ENCODE results near the gene MAPK1. TPM values are rescaled to one million over a fixed set of nuclear protein-coding genes. Genes with fewer than 3 reads are reported as not detected.

MAPK1 gene
- total and polyA plus RNA-seq, 2 donors: 22.2 to 71.1 TPM

DNA sequence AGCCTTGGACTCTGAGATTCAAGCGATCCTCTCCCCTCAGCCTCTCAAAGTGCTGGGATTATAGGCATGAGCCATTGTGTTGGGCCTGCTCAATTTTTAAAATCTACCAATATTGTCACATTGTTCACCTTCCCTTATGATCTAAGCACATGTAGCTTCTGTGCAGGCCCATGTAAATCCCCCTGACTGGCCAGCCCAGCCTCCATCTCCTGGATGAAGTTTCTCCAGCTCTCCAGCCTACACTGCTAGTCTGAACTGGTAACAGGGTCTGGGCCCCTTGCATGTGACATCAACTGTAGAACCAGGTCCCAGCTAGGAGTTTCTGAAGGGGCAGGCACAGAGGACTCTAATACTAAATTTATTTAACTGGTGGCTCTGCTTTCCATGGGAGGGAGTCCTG is 99.0 kb downstream of the MAPK1 start:
- H3K36me3 ChIP-seq (ENCODE audit: control insufficient read depth in 2 of 2, insufficient read depth in 2 of 2, low read length in 1 of 2): peaks cover 80 to 91% of the 10 kb centered on the region in 2 donors
- no peak for DNase-seq (ENCODE audit: low read depth in 6 of 9, low spot score in 9 of 9)
- H3K9me3 ChIP-seq (ENCODE audit: control insufficient read depth in 2 of 2, insufficient read depth in 1 of 2, low read length in 1 of 2): no peaks in the 10 kb centered on the region
- no peak overlapping the region for H3K4me3 ChIP-seq (ENCODE audit: low read length in 2 of 2)
- no peak overlapping the region for H3K27ac ChIP-seq (ENCODE audit: low read depth in 1 of 2, low read length in 1 of 2)
- 99% methylated on average over 1 of the region's 1 CpG for WGBS
- H3K27me3 ChIP-seq (ENCODE audit: control insufficient read depth in 2 of 2, insufficient read depth in 1 of 2, low read length in 1 of 2): no peaks in the 10 kb centered on the region
- peaks cover 6 to 48% of the 10 kb centered on the region in 2 donors for H3K4me1 ChIP-seq (ENCODE audit: control insufficient read depth in 2 of 2, insufficient read depth in 2 of 2, low read length in 2 of 2)

DNA sequence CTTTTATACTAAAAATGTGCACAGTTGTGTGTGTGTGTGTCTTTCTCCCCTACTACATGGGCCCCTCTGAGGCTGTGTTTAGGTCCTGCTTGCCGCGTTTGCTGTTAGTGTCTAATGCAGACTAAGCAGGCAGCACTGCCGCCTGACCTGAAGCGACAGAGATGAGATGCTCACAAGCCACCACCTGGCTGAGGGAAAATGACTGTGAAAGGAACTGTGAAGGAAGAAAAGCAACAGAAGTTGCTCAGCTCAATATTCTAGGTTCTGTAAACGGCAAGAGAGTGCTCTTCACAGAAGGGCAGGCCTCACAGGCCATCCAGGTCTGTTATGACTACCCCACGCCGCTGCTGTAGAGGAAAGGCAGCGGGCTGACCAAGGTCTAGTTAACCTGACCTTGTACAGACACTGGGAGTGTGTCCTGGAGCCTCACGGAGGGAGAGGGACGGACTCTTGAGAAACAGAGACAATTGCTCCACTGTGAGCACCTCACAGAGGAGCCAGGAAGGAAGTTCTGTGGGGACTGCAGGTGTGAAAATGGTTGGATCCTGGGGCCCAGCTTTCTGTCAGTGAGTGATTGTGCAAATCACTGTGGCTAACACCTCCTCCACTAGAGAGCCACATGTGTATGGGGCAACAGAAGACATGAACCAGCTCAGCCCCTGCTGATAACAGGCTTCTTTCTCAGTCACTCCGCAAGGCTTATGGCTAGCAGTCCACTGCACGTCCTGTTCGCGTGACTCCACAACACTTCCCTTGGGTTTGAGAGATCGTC is 100.6 kb downstream of the MAPK1 start:
- Histone ChIP-seq H3K4me1 (ENCODE audit: control insufficient read depth in 2 of 2, insufficient read depth in 2 of 2, low read length in 2 of 2) (peaks cover 6 to 48% of the 10 kb centered on the region in 2 donors), H3K9me3 (ENCODE audit: control insufficient read depth in 2 of 2, insufficient read depth in 1 of 2, low read length in 1 of 2) (no peaks in the 10 kb centered on the region), H3K4me3 (ENCODE audit: low read length in 2 of 2) (no peak overlapping the region), H3K36me3 (ENCODE audit: control insufficient read depth in 2 of 2, insufficient read depth in 2 of 2, low read length in 1 of 2) (peaks cover 85 to 95% of the 10 kb centered on the region in 2 donors), H3K27ac (ENCODE audit: low read depth in 1 of 2, low read length in 1 of 2) (peak overlapping the region in 1 of 2 donors; percentile 85), H3K27me3 (ENCODE audit: control insufficient read depth in 2 of 2, insufficient read depth in 1 of 2, low read length in 1 of 2) (no peaks in the 10 kb centered on the region)
- DNase-seq (ENCODE audit: low read depth in 6 of 9, low spot score in 9 of 9): peak in 4 of 9 donors; percentile 28 to 69 (median 36)
- 54% methylated on average over 15 of the region's 15 CpGs for WGBS

DNA sequence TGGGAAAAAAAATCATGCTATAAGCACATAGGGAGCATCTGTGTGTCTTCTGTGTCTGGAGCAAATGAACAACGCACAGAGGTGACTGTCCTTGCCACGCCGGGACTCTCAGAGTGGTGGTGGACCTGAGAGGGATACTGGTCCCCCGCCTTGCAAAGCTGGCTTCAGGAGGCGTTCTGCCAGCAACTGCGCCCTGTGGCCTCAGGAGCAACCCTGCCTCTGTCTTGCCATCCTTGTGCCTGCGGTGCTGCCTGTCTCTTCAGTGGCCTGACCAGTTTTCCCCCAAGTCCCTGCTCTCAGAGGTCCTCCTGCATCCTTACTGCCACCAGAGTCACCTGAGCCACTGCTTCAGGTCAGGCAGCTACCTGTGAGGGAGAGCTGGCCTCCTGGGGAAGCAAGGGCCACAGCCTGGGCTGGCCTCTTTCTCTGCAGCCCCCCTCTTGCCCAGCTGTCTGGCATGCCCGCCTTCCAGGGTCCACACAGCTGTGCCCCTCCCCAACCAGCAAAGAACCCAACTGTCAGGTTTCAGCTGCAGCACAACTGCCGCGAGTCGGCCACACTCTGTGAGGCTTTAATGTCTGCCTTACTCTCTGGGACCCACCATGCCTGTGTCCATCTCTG is 101.4 kb downstream of the MAPK1 start:
- no peak overlapping the region for H3K4me3 ChIP-seq (ENCODE audit: low read length in 2 of 2)
- WGBS: 71% methylated on average over 11 of the region's 11 CpGs

DNA sequence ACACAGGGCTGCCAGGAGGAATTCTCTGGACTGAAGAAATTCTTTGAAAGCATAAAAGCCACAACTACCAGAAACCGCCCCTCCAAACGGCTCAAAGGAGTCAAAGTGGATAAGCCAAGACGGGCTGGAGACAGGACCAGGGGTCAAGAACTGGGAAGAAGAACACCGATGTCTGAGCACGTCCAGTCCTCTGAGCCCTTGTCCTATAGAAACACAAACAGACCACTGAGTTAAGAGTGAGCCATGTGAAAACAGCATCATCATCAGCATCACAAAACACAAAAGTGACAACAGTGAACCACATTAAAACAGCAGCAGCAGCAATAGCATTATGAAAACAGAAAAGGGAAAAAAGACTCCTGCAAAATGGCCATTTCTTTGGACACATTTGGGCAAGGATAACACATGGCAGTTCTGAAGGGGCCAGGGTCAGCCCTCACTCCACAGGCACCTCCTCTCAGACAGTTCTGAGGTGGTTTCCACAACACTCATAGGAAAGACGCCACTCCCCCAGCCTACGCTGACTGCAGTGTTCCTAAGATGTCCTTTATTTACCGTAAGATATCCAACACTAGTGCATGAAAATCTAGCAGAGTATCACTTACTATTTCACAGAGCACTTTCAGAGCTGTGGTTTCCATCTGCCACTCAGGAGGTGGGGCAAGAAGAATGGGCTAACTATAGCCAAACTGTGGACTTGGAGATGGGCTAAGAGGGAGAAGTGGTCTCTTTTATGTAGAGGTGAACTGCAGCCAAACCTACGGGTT is 103.2 kb downstream of the MAPK1 start:
- Histone ChIP-seq H3K36me3 (ENCODE audit: control insufficient read depth in 2 of 2, insufficient read depth in 2 of 2, low read length in 1 of 2) (peaks cover 70 to 78% of the 10 kb centered on the region in 2 donors), H3K4me3 (ENCODE audit: low read length in 2 of 2) (no peak overlapping the region), H3K9me3 (ENCODE audit: control insufficient read depth in 2 of 2, insufficient read depth in 1 of 2, low read length in 1 of 2) (no peaks in the 10 kb centered on the region), H3K27me3 (ENCODE audit: control insufficient read depth in 2 of 2, insufficient read depth in 1 of 2, low read length in 1 of 2) (no peaks in the 10 kb centered on the region), H3K4me1 (ENCODE audit: control insufficient read depth in 2 of 2, insufficient read depth in 2 of 2, low read length in 2 of 2) (peaks cover 6 to 48% of the 10 kb centered on the region in 2 donors), H3K27ac (ENCODE audit: low read depth in 1 of 2, low read length in 1 of 2) (peak overlapping the region in 1 of 2 donors; percentile 8)
- 84% methylated on average over 9 of the region's 9 CpGs for WGBS
- no peak for DNase-seq (ENCODE audit: low read depth in 6 of 9, low spot score in 9 of 9)

More for the DNA sequence above, 101.4 kb downstream of the MAPK1 start:
- Histone ChIP-seq H3K27me3 (ENCODE audit: control insufficient read depth in 2 of 2, insufficient read depth in 1 of 2, low read length in 1 of 2) (no peaks in the 10 kb centered on the region), H3K36me3 (ENCODE audit: control insufficient read depth in 2 of 2, insufficient read depth in 2 of 2, low read length in 1 of 2) (peaks cover 83 to 93% of the 10 kb centered on the region in 2 donors), H3K9me3 (ENCODE audit: control insufficient read depth in 2 of 2, insufficient read depth in 1 of 2, low read length in 1 of 2) (no peaks in the 10 kb centered on the region), H3K4me1 (ENCODE audit: control insufficient read depth in 2 of 2, insufficient read depth in 2 of 2, low read length in 2 of 2) (peaks cover 6 to 48% of the 10 kb centered on the region in 2 donors), H3K27ac (ENCODE audit: low read depth in 1 of 2, low read length in 1 of 2) (peak overlapping the region in 1 of 2 donors; percentile 85)
- peak in 1 of 9 donors; percentile 41 for DNase-seq (ENCODE audit: low read depth in 6 of 9, low spot score in 9 of 9)

DNA sequence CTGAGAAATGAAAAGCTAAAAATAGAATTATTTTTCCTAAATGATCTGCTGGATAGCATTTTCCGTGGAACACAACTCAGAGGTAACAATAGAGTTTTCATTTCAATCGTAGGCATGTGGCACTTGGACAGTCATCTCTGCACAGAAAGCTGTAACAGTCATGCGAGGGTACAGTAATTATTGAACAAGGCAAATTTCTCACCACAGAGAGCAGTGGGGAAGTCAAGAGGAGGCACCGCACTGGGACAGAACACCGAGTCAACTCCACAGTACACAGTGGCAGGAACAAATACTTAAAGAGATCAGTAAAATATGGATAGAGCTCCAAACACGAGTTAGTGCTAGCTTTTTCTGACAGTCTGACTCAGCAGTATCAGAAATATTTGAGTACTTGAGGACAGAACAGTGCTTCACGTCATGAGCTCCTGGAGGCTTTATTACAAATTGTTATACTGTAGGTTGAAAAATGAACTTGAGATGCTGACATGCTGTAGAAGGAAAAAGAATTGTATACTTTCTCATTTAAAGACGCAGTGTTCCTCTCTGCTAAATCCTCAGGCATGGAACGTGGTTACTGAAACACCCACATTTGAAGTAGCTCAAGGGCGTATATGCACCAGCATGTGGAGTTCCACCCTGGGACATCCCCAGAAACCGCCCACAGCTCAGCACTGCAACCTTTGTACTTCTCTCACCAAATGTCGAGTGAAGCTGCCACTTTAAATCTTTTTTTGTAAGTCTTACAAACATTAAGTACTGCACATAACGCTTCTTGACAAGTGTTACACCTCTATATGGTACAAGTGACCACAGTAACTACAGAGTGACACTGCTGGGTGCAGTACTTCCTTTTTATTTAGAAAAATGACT is 104.5 kb downstream of the MAPK1 start:
- H3K27me3 ChIP-seq (ENCODE audit: control insufficient read depth in 2 of 2, insufficient read depth in 1 of 2, low read length in 1 of 2): no peaks in the 10 kb centered on the region
- no peak overlapping the region for H3K4me3 ChIP-seq (ENCODE audit: low read length in 2 of 2)
- H3K27ac ChIP-seq (ENCODE audit: low read depth in 1 of 2, low read length in 1 of 2): peak overlapping the region in 1 of 2 donors; percentile 9
- 86% methylated on average over 13 of the region's 13 CpGs for WGBS
- peak in 1 of 9 donors; percentile 35 for DNase-seq (ENCODE audit: low read depth in 6 of 9, low spot score in 9 of 9)
- H3K9me3 ChIP-seq (ENCODE audit: control insufficient read depth in 2 of 2, insufficient read depth in 1 of 2, low read length in 1 of 2): no peaks in the 10 kb centered on the region
- peaks cover 6 to 42% of the 10 kb centered on the region in 2 donors for H3K4me1 ChIP-seq (ENCODE audit: control insufficient read depth in 2 of 2, insufficient read depth in 2 of 2, low read length in 2 of 2)
- peaks cover 73 to 74% of the 10 kb centered on the region in 2 donors for H3K36me3 ChIP-seq (ENCODE audit: control insufficient read depth in 2 of 2, insufficient read depth in 2 of 2, low read length in 1 of 2)

DNA sequence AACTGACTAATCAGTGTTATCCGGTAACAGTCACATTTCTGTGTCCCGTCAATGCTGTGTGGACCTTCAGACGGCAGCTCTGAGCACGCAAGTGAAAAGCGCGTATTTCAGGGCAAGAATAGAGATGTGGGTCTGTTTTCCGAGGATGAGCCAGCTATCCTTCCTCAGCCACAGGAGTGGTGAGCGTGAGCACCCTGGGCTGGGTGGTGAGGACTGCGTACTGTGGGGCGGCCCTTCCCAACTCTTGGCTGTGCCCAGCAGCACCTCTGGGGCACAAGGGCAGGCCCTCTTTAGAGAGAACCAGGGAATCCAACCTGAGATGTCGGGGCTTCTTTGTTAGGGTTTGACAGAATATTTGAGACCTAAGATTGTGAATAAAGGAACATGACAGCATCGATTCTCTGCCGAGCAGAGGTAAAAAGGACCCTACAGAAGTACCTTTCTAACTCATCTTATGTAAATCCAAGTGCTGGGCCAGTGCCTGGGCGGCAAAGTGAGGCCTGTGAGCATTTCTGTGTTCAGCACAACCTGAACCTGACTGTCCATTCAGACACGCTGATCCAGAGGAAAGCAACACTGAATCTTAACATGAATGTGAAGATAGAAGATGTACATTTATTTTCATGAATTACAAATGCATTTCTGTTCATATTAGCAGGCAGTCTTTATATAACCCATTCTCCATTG is 105.3 kb downstream of the MAPK1 start:
- Histone ChIP-seq H3K27me3 (ENCODE audit: control insufficient read depth in 2 of 2, insufficient read depth in 1 of 2, low read length in 1 of 2) (no peaks in the 10 kb centered on the region), H3K27ac (ENCODE audit: low read depth in 1 of 2, low read length in 1 of 2) (no peak overlapping the region), H3K4me1 (ENCODE audit: control insufficient read depth in 2 of 2, insufficient read depth in 2 of 2, low read length in 2 of 2) (peaks cover 0 to 34% of the 10 kb centered on the region in 2 donors), H3K36me3 (ENCODE audit: control insufficient read depth in 2 of 2, insufficient read depth in 2 of 2, low read length in 1 of 2) (peaks cover 72 to 73% of the 10 kb centered on the region in 2 donors), H3K9me3 (ENCODE audit: control insufficient read depth in 2 of 2, insufficient read depth in 1 of 2, low read length in 1 of 2) (no peaks in the 10 kb centered on the region), H3K4me3 (ENCODE audit: low read length in 2 of 2) (no peak overlapping the region)
- no peak for DNase-seq (ENCODE audit: low read depth in 6 of 9, low spot score in 9 of 9)
- 99% methylated on average over 15 of the region's 15 CpGs for WGBS

DNA sequence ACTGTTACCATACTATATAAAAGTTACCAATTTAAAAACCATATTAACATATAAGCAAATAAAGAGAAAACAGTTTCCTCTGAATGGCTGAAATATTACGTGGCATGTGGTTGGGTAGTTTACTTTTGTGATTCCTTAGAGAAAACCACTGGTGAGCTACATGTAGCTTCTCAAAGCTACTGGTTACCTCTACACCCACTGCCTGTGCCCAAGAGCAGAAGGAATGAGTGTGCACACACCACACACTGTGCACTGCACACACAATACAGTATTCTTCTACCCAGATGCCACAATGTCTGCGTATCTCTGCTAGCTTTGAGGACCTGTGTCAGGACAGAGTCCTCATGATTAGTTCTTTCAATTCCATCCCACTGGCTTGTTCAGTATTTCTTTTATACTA is 106.4 kb downstream of the MAPK1 start:
- no peak for DNase-seq (ENCODE audit: low read depth in 6 of 9, low spot score in 9 of 9)
- H3K36me3 ChIP-seq (ENCODE audit: control insufficient read depth in 2 of 2, insufficient read depth in 2 of 2, low read length in 1 of 2): peaks cover 67 to 70% of the 10 kb centered on the region in 2 donors
- H3K27ac ChIP-seq (ENCODE audit: low read depth in 1 of 2, low read length in 1 of 2): no peak overlapping the region
- H3K4me1 ChIP-seq (ENCODE audit: control insufficient read depth in 2 of 2, insufficient read depth in 2 of 2, low read length in 2 of 2): peaks cover 0 to 24% of the 10 kb centered on the region in 2 donors
- H3K4me3 ChIP-seq (ENCODE audit: low read length in 2 of 2): no peak overlapping the region
- WGBS: 97% methylated on average over 2 of the region's 2 CpGs
- no peaks in the 10 kb centered on the region for H3K9me3 ChIP-seq (ENCODE audit: control insufficient read depth in 2 of 2, insufficient read depth in 1 of 2, low read length in 1 of 2)
- H3K27me3 ChIP-seq (ENCODE audit: control insufficient read depth in 2 of 2, insufficient read depth in 1 of 2, low read length in 1 of 2): no peaks in the 10 kb centered on the region

DNA sequence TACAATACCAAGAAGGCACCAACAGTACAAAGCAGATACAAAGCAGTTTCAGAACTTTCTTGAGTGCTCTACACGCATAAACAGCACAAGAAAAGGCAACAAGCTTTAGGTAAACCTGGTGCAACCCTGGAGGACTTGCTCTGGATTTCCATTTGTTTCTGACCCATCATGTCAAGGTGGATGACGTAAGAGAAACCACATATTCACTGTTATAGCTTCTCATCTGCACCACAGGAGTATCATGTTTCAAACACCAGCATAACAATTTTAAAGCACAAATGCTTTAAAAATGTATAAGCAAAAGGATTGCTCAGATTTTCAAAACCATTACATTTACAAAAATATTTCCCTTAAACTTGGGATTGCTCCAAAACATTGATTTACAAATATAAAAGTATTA is 106.8 kb downstream of the MAPK1 start:
- Histone ChIP-seq H3K4me1 (ENCODE audit: control insufficient read depth in 2 of 2, insufficient read depth in 2 of 2, low read length in 2 of 2) (peaks cover 0 to 20% of the 10 kb centered on the region in 2 donors), H3K36me3 (ENCODE audit: control insufficient read depth in 2 of 2, insufficient read depth in 2 of 2, low read length in 1 of 2) (peaks cover 63 to 66% of the 10 kb centered on the region in 2 donors), H3K27me3 (ENCODE audit: control insufficient read depth in 2 of 2, insufficient read depth in 1 of 2, low read length in 1 of 2) (no peaks in the 10 kb centered on the region), H3K9me3 (ENCODE audit: control insufficient read depth in 2 of 2, insufficient read depth in 1 of 2, low read length in 1 of 2) (no peaks in the 10 kb centered on the region), H3K4me3 (ENCODE audit: low read length in 2 of 2) (no peak overlapping the region), H3K27ac (ENCODE audit: low read depth in 1 of 2, low read length in 1 of 2) (no peak overlapping the region)
- 92% methylated on average over 2 of the region's 2 CpGs for WGBS
- no peak for DNase-seq (ENCODE audit: low read depth in 6 of 9, low spot score in 9 of 9)
